Measurements from ENCODE around the gene CLINT1.
"Not testable (repeated sequence)": the region's sequence is repeated elsewhere in the genome, so short reads cannot be mapped to it uniquely, and the experiment has no call there.

Gene CLINT1

DNA sequence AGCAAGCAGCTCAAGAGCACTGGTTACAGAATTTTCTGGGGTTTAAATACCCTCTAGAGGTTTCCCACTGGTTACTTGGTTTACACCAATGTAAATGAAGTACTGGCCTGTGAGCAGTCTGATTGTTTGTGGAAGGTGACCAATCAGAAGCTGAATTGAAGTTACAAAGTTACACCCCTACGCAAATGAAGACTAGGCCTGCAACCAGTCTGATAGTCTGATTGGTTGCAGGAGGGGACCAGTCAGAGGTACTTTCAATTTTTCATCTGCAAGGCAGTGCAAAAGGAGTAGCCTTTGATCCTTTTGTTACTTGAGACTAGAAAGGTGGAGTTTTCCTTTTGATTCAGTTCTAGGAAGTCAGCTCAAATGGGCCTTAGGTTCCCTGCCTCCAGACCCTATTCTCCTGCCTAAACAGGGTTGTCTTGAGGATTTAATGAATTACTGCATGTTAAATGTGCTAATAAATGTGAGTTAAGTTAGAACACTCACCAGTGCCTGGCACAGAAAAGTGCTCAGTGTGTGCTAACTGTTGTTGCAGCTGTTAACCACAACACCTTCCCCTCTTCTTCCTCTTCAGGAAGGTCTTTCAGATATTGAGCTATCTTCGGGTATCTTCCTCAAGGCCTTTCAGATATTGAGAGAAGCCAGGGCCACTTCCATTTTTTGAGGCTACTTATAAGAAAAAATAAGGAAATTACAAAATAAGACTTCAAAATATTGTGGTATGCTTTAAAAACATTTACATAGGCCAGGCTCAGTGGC is 32.1 kb upstream of the CLINT1 start:
- Histone ChIP-seq H4K20me1 (ENCODE audit: insufficient read depth, low read length) (no peaks in the 10 kb centered on the region), H3K9me3 (ENCODE audit: insufficient read depth, low read length) (no peaks in the 10 kb centered on the region), H3K27me3 (ENCODE audit: low read depth, low read length) (no peaks in the 10 kb centered on the region), H3K4me2 (ENCODE audit: low read length) (no peak overlapping the region; the same call in 1 of the 2 replicates), H3K79me2 (ENCODE audit: low read length) (no peaks in the 10 kb centered on the region), H3K4me3 (ENCODE audit: low read length) (no peak overlapping the region), H3K4me1 (ENCODE audit: low read length) (peaks cover 22% of the 10 kb centered on the region), H2AFZ (ENCODE audit: low read depth, low read length) (no peak overlapping the region), H3K36me3 (replicated peaks; ENCODE audit: low read depth, low read length) (no peaks in the 10 kb centered on the region), H3K27ac (ENCODE audit: low read length) (no peak overlapping the region), H3K9ac (ENCODE audit: low read length) (no peak overlapping the region)
- TF ChIP-seq, protein P1, sequence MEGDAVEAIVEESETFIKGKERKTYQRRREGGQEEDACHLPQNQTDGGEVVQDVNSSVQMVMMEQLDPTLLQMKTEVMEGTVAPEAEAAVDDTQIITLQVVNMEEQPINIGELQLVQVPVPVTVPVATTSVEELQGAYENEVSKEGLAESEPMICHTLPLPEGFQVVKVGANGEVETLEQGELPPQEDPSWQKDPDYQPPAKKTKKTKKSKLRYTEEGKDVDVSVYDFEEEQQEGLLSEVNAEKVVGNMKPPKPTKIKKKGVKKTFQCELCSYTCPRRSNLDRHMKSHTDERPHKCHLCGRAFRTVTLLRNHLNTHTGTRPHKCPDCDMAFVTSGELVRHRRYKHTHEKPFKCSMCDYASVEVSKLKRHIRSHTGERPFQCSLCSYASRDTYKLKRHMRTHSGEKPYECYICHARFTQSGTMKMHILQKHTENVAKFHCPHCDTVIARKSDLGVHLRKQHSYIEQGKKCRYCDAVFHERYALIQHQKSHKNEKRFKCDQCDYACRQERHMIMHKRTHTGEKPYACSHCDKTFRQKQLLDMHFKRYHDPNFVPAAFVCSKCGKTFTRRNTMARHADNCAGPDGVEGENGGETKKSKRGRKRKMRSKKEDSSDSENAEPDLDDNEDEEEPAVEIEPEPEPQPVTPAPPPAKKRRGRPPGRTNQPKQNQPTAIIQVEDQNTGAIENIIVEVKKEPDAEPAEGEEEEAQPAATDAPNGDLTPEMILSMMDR (IDR thresholded peaks at IDR 0.05; ENCODE audit: low read depth, low read length), result no peak

DNA sequence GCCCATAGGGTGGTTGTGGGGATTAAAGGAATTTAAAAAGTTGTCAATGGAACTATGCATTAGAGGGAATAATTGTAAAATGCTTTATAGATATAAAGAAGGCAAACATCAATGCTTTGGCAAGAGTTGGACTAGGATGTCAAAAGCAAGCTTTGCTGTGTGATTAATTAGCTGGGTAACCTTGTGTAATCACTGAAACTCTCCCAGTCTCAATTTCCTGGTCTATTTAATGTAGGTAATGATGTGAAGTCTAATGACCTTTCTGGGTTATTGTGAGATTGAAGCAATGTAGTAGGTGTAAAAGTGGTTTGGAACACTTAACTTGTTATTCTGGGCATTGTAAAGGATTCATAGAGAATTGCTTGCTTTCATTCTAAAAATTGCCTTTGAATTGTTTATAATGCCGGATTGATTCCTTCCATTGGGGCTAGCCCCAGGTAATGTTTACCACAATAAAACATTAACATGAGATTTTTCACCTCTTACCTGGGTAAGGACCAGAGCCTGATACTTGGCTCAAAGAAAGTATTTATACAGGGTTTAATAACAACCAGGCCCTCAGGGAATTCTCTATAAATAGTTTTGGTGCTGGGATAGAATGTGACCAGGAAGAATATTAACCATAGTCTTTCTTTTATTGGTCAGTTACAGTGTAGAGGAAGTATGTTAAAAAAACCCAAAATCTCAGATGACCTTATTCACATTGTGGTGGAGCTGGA is 30.0 kb upstream of the CLINT1 start:
- no peaks in the 10 kb centered on the region for H4K20me1 ChIP-seq (ENCODE audit: insufficient read depth, low read length)
- H3K27me3 ChIP-seq (ENCODE audit: low read depth, low read length), result no peaks in the 10 kb centered on the region
- H3K4me3 ChIP-seq (ENCODE audit: low read length), result no peak overlapping the region
- TF ChIP-seq, protein P1 (IDR thresholded peaks at IDR 0.05; ENCODE audit: low read depth, low read length), result no peak
- no peak for TF ChIP-seq EZH2phosphoT487 (IDR thresholded peaks at IDR 0.05; ENCODE audit: low read depth)
- H3K27ac ChIP-seq (ENCODE audit: low read length), result no peak overlapping the region
- no peak overlapping the region for H3K9ac ChIP-seq (ENCODE audit: low read length)
- H3K4me1 ChIP-seq (ENCODE audit: low read length), result peaks cover 31% of the 10 kb centered on the region
- H3K4me2 ChIP-seq (ENCODE audit: low read length), result no peak overlapping the region
- H3K79me2 ChIP-seq (ENCODE audit: low read length), result no peaks in the 10 kb centered on the region
- H3K9me3 ChIP-seq (ENCODE audit: insufficient read depth, low read length), result no peaks in the 10 kb centered on the region
- H2AFZ ChIP-seq (ENCODE audit: low read depth, low read length), result no peak overlapping the region
- H3K36me3 ChIP-seq (replicated peaks; ENCODE audit: low read depth, low read length), result no peaks in the 10 kb centered on the region

DNA sequence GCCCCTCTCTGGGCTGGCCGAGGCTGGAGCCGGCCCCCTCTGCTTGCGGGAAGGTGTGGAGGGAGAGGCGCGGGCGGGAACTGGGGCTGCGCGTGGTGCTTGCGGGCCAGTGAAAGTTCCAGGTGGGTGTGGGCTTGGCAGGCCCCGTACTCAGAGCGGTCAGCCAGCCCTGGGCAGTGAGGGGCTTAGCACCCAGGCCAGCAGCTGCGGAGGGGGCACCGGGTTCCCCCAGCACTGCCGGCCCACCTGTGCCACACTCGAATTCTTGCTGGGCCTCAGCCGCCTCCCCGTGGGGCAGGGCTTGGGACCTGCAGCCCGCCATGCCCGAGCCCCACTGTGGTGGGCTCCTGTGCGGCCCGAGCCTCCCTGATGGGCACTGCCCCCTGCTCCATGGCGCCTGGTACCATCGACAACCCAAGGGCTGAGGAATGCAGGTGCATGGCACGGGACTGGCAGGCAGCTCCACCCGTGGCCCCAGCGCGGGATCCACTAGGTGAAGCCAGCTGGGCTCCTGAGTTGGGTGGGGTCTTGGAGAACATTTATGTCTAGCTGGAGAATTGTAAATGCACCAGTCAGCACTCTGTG is 27.9 kb upstream of the CLINT1 start:
- H3K79me2 ChIP-seq (ENCODE audit: low read length), result no peaks in the 10 kb centered on the region
- H3K27ac ChIP-seq (ENCODE audit: low read length), result no peak overlapping the region
- peaks cover 24% of the 10 kb centered on the region for H3K4me1 ChIP-seq (ENCODE audit: low read length)
- no peak overlapping the region for H3K4me2 ChIP-seq (ENCODE audit: low read length)
- no peaks in the 10 kb centered on the region for H3K27me3 ChIP-seq (ENCODE audit: low read depth, low read length)
- H4K20me1 ChIP-seq (ENCODE audit: insufficient read depth, low read length), result no peaks in the 10 kb centered on the region
- TF ChIP-seq, protein P1 (IDR thresholded peaks at IDR 0.05; ENCODE audit: low read depth, low read length), result no peak
- TF ChIP-seq EZH2phosphoT487 (IDR thresholded peaks at IDR 0.05; ENCODE audit: low read depth), result no peak
- no peaks in the 10 kb centered on the region for H3K9me3 ChIP-seq (ENCODE audit: insufficient read depth, low read length)
- no peak overlapping the region for H3K9ac ChIP-seq (ENCODE audit: low read length)
- no peak overlapping the region for H3K4me3 ChIP-seq (ENCODE audit: low read length)
- no peak overlapping the region for H2AFZ ChIP-seq (ENCODE audit: low read depth, low read length)
- H3K36me3 ChIP-seq (replicated peaks; ENCODE audit: low read depth, low read length), result no peaks in the 10 kb centered on the region

DNA sequence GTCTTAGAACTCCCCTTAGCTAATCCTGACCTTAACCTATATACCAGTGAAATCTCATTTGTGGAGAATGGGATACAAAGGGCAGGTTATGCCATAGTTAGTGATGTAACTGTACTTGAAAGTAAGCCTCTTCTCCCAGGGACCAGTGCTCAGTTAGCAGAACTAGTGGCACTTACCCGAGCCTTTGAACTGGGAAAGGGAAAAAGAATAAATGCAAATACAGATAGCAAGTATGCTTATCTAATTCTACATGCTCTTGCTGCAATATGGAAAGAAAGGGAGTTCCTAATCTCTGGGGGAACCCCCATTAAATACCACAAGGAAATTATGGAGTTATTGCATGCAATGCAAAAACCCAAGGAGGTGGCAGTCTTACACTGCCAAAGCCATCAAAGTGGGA is 26.1 kb upstream of the CLINT1 start:
- not testable (repeated sequence) for H3K27me3 ChIP-seq (ENCODE audit: low read depth, low read length); H3K36me3 ChIP-seq (replicated peaks; ENCODE audit: low read depth, low read length); H3K79me2 ChIP-seq (ENCODE audit: low read length); H3K9ac ChIP-seq (ENCODE audit: low read length); H4K20me1 ChIP-seq (ENCODE audit: insufficient read depth, low read length); H3K27ac ChIP-seq (ENCODE audit: low read length); H3K9me3 ChIP-seq (ENCODE audit: insufficient read depth, low read length); H2AFZ ChIP-seq (ENCODE audit: low read depth, low read length); H3K4me3 ChIP-seq (ENCODE audit: low read length)
- Histone ChIP-seq H3K4me2 (ENCODE audit: low read length) (peak overlapping the region; percentile 7; the same call in 1 of the 2 replicates), H3K4me1 (ENCODE audit: low read length) (peaks cover 13% of the 10 kb centered on the region)

DNA sequence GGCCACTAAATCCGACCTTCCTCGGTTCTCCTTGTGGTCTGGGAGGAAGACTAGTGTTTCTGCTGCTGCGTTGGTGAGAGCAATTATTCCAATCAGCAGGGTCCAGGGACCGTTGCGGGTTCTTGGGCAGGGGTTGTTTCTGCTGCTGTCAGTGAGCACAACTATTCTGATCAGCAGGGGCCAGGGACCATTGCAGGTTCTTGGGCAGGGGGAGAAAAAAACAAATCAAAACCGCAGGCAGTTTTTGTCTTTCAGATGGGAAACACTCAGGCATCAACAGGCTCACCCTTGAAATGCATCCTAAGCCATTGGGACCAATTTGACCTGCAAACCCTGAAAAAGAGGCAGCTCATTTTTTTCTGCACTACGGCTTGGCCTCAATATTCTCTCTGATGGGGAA is 22.6 kb upstream of the CLINT1 start:
- H2AFZ ChIP-seq (ENCODE audit: low read depth, low read length); H3K9ac ChIP-seq (ENCODE audit: low read length); H3K36me3 ChIP-seq (replicated peaks; ENCODE audit: low read depth, low read length); H3K9me3 ChIP-seq (ENCODE audit: insufficient read depth, low read length); H3K4me1 ChIP-seq (ENCODE audit: low read length); H3K4me2 ChIP-seq (ENCODE audit: low read length); H3K79me2 ChIP-seq (ENCODE audit: low read length); H3K27ac ChIP-seq (ENCODE audit: low read length); H3K4me3 ChIP-seq (ENCODE audit: low read length); H3K27me3 ChIP-seq (ENCODE audit: low read depth, low read length); H4K20me1 ChIP-seq (ENCODE audit: insufficient read depth, low read length): not testable (repeated sequence)
